ENCODE measurements around the gene PKDCC.

The PKDCC gene

GRCh38 chr2:42050010-42050702 is 2.3 kb downstream of the PKDCC start:
- no peak for DNase-seq

- DNase-seq = no peak
These were observed 3.1 kb downstream of the PKDCC start for GRCh38 chr2:42050703-42051542.

DNA sequence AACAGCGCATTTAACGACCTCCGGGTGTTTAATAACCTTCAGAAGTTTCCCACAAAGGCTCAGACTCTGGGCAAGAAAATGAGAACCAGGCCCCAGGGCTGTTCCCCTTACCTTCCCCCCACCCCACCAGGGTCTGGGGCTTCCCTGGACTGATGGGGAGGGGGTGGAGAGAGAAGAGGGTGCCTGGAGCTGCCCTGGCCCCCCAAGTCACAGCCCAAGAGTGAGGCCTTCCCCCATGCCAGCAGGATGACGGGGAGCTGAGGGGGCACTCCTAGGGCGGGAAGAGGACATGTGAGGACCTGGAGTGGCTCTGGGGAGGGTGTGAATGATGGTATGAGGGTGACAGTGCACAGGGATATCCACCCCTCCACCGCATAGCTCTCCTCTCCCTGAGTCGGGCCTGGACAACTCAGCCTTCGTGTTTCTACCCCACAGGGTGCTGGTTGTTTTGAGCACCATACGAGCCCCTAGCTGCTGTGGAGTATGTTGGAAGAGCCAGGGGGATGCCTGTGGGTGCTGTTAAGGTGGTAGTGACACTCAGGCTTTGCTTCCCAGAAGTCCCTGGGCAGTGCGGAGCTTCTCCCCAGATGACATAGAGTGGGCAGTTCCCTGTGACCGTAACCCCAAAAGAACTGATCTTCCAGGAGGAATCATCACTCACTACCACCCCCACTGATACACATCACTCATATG is 3.9 kb downstream of the PKDCC start:
- DNase-seq = no peak

GRCh38 chr2:42052702-42053481 is 5.1 kb downstream of the PKDCC start:
- no peak for DNase-seq

- DNase-seq = no peak
These were observed 5.6 kb downstream of the PKDCC start for GRCh38 chr2:42053482-42053790.

DNA sequence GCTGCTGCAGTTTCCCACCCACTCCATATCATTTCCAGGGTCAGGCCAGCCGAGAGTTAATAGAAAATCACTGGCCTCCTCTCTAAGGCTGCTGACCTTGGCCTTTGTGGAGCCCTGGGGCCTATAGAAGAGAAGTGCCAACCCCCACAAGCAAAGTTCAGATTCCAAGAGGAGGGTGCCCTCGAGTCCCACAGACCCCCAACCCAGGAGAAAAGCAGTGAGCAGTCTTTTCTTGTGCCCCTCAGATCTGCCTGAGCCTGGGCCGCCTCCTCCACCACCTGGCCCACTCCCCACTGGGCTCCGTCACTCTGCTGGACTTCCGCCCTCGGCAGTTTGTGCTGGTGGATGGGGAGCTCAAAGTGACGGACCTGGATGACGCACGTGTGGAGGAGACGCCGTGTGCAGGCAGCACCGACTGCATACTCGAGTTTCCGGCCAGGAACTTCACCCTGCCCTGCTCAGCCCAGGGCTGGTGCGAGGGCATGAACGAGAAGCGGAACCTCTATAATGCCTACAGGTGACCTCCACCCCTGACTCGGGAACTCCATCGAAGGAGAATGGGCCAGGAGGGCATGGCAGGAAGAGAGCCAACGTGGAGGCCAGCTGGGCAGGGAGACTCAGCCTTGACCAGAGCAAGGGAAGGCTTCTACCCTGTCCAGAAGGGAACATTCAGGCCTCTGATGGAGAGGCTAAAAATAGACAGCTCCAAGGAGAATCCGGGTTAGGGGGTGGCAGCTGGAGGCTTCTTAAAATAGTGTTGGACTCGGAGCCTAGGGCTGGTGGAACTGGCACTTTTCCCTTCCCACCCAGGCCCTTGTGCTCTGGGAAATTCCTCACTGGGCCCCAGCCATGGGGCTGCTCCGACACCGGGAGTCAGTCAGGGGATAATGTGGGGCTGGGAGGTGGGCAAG is 6.2 kb downstream of the PKDCC start:
- no peak for DNase-seq

DNA sequence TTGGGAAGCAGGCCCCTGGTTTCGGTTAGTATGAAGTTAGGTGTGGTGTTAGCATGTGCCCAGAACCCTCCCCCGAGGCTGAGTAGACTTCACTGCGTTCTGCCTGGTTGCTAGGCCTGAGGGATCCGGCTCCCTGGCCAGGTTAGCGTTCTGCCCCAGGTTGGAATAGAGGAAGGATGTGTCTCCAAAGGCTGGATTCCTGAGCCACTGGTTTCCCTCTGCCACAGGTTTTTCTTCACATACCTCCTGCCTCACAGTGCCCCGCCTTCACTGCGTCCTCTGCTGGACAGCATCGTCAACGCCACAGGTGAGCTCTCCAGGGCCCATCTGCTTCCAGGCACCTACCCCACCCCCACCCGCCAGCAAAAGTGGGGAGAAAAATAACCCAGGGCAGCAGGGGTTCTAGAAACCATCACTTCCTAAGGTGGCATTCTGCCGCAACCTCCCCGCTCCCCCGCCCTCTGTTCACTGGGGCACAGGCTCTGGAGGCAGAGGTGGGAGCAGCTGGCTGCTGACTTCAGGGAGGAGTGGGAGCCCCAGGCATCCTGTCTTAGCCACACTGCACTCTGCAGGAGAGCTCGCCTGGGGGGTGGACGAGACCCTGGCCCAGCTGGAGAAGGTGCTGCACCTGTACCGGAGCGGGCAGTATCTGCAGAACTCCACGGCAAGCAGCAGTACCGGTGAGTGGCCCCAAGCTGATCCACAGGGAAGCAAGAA is 7.1 kb downstream of the PKDCC start:
- no peak for DNase-seq

DNA sequence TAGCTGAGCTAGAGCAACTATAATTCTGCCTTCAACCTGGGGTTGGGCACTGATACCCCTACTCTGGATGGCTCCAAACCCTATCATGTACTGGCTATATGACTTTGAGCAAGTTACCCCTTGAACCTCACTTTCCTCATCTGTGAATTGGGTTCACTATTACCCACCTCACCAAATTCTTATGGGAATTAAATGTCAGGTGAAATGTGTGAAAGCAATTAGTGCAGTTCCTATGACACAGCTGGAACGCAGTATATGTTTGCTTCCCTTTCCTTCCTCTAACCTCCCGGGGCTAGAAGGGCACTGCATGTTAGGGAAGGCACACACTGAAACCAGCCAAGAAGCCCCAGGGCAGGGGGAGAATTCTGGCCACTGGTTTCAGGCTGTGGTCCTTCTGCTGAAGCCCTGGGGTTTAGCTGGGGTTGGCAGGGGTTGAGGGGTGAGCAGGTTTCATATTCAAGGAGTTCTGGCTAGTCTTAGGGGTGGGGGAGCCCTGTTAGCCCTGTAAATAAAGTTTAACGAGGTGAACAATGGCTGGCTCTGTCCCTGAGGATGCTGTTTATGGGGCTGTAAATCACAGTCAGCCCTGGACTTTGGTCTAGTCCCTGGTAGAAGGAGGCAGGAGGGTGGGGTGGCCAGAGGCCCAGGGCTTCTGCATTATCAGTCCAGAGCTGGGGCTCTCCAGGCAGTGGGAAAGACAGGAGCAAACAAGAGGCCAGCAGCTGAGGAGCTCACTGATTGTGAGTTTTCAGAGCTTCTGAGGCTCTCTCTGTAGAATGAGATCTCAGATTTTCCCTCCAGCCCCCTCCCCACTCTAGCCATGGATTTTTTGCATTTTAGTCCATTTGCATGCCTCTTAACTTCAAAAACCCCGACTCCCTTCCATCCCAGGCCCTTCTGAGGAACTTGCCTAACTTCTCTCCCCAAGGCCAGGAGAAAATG is 8.0 kb downstream of the PKDCC start:
- DNase-seq = no peak

- no peak for DNase-seq
These were observed 9.5 kb downstream of the PKDCC start for GRCh38 chr2:42057159-42057901.

DNA sequence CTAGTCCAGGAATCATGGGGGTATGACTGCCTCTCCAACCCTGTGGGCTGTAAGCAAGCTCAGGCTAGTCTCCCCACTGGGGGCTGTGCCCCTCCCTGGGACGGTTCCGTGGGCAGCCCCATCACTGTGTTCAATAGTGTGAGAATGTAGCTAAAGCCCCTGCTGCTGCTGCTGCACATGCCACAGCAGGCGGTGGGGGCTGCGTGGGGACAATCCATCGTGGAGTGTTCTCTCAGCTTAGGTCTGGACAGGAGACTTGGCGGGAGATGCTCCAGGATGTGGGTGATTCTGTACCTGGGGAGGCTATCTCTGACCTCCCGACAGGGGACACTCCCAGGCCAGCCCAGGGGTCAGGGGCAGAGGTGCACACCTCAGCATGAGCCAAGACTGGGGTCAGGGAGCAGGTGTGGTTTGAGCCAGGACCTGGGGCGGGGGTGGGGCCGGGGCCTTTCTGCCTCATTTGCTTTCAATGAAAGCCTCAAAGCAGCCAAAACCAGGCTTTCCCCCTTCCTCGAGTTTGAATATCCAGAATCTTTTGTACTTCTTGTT is 10.2 kb downstream of the PKDCC start:
- no peak for DNase-seq

DNA sequence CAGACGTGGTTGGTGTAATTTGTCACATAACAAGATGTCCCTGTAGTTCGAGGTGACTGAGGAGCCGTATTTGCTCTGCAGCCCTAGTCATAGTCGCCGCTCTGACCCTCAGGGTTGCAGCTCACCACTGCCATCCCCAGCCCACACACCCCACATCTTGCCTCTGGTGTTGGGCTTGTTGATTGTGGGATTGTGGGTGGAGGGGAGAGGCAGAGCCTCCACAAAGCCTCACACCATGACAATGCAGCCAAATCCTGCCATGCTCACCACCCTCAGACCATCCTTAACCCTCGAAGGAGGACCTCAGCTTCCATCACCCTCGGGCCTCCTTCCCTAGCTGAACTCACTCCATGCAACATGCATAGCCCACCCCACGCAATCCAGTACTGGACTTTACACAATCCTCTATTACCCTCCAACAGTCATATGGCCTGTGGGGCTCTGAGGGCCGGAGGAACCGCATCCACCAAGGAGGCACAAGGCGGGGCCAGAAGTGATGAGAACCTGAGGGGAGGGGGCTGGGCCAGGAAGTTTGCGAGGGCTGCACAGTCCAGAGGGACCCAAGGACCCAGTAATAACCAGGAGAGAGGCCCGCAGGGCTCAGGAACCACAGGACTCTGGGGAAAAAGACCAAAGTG is 11.6 kb downstream of the PKDCC start:
- no peak for DNase-seq

- no peak for DNase-seq
These were observed 12.2 kb downstream of the PKDCC start for GRCh38 chr2:42060028-42060427.

DNA sequence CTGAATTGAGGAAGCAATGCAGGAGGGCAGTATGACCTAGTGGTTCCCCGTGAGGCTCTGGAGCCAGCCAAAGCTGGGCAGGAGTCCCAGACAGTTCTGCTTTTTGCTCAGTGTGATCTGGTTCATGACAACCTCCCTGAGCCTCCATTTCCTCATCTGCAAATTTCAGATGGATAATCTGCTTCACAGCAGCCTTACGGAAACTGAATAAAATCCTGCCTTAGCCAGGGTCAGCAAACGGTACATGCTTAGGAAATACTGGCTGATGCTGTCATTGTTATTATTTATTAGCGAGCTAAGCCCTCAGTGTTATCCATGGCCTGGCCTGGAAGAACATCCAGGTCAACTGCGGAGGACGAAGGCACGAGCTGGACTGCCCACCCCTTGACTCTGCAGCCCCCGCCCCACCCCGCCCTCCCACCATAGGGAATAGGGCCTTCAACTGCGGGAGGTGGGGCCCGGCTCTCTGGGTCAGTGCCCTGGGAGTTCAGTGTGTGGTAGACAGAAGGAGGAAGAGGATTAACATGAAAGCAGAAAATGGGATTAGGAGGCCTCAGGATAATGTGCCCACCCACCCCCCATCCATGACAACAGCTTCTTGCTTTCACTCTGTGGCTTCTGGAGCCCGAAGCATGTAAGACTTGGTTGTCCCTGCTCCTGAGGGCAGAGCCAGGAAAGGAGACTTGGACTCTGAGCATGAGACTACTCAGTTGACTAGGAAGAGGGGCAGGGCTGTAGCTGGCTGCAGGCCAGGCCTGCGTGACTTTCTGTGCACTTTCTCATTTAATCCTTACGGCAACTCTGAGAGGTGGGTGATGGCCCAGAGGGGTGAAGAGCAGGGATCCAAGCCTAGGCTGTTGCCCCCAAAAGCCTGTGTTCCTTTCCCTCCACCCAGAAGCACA is 13.1 kb downstream of the PKDCC start:
- DNase-seq = no peak

- no peak for DNase-seq
These were observed 14.0 kb downstream of the PKDCC start for GRCh38 chr2:42061839-42062238.

GRCh38 chr2:42063431-42064171 is 15.8 kb downstream of the PKDCC start:
- DNase-seq = no peak

DNA sequence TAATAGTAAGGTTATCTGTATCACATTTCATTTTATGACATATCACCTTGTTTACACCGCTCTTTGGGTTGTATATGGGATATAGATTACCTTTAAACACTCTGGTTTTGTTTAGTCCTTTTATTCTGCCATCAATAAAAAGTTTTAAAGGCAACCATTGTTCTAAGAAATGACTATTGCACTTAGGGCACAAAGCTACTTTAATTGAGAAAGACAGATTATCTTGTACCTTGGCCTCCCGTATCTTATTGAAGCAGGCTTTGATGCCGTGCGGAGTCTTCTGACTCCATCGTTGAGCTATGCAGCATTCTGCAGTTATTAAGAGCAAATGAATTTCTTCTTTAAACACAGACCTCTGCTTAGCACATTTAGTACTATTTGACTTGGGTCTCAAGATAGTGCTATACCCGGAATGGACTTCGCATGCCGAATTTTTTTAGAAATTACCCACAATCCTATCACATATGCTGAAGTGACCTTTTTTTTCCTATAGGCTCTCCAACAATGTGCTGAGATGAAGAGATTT is 16.7 kb downstream of the PKDCC start:
- DNase-seq = no peak
